ENCODE measurements around the gene FKBP8.
"Not testable (repeated sequence)": the region's sequence is repeated elsewhere in the genome, so short reads cannot be mapped to it uniquely, and the experiment has no call there.

The FKBP8 gene

DNA sequence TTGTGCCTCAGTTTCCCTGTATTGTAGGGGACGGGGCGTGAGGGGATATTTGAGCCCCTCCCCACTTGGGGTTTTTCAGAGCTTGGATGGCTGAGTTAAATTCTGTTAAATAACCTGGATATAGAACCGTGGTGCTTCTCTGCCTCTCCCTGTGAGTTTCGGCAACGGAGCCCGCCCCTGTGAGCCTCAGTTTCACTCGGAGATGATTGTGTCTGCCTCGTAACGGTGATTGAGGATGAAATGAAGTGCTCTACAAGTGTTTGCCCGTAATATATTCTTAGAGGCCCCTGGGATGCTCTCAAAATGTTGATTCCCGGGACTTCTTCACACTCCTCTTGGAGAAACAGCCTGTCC, 14.8 kb upstream of the FKBP8 start:
- no peak for DNase-seq

GRCh38 chr19:18557411-18558201, 14.2 kb upstream of the FKBP8 start, which contains the start of gene KXD1:
TSS of gene KXD1 (plus strand) at chr19:18557870. CDS start at chr19:18562057, 4,187 bp downstream.
- peak; percentile 99 for DNase-seq

DNA sequence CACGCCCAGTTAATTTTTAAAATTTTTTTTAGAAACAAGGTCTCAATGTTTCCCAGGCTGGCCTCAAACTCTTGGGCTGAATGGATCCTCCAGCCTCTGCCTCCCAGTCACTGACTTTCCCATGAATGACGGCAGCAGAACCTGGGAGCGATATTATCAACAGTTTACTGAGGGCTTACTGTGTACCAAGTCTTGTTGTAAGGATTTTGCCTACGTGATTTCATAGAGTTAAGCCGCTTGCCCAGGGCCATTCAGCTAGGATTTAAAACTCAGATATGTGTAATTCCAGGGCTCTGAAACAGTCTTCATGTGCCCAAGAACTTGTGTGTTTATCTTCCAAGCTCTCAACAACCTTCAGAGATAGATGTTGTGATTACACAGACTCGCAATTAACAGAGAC, 8.3 kb upstream of the FKBP8 start:
- no peak for DNase-seq

DNA sequence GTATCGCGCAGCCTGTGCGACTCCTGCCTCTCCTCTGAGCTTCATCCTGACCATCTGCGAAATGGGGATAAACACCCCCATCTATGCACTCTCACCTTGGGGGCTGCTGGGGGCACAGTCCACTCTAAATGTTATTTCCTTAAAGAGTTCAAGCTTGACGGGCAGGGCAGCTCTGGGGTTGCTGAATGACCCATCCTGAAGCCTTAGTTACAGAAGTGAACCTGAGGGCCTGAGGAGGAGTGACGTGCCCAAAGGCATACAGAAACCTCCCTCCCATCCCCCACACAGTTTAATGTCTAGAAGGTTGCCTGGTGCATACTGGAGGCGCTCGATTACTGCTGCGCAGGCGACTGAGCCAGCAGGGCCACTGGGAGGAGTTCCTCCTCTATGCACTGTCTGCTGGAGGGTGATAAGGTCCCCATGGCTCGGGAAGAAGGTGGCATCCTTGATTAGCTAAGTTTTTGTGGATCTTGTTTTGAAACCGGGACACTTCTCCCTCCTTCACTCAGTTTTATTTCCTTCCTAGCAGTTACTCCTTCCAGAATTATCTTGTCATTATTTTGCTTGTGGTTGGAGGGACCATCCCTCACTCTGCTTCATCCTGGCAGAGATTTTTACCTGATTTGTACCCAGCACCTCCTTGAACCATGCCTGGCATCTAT, 572 bp upstream of the FKBP8 start:
- peak; percentile 76 to 85 for DNase-seq

GRCh38 chr19:18541992-18542940, 1.1 kb downstream of the FKBP8 start:
- DNase-seq, result peak in 1 of 2 experiments; percentile 24

- DNase-seq, result peak; percentile 15 to 33
These were observed 1.9 kb downstream of the FKBP8 start for GRCh38 chr19:18541258-18541991.

- DNase-seq, result not testable (repeated sequence)
These were observed 3.2 kb downstream of the FKBP8 start for GRCh38 chr19:18540200-18540599.

GRCh38 chr19:18539372-18539771, 4.0 kb downstream of the FKBP8 start:
- no peak for DNase-seq

GRCh38 chr19:18538115-18538514, 5.3 kb downstream of the FKBP8 start:
- no peak for DNase-seq

GRCh38 chr19:18537431-18537830, 5.9 kb downstream of the FKBP8 start:
- DNase-seq, result no peak

DNA sequence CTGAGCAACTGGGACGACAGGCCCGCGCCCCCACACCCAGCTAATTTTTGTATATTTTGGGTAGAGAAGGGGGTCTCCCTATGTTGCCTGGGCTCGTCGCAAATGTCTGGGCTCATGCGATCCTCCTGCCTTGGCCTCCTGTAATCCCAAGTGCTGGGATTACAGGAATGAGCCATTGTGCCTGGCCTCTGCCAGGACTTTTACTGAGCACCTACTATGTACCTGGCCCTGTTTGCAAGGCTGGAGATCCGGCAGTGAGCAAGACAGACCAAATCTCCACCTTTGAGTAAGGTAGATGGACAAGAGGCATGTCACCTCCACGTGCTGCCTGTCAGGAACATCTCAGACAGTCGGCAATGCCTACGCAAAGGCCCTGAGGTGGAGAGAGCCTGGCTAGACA, 6.9 kb downstream of the FKBP8 start:
- no peak for DNase-seq

GRCh38 chr19:18533058-18533457, 10.3 kb downstream of the FKBP8 start:
- no peak for DNase-seq

- no peak for DNase-seq
These were observed 11.0 kb downstream of the FKBP8 start for GRCh38 chr19:18532168-18532890.

GRCh38 chr19:18531485-18531884, 11.9 kb downstream of the FKBP8 start:
- no peak for DNase-seq

DNA sequence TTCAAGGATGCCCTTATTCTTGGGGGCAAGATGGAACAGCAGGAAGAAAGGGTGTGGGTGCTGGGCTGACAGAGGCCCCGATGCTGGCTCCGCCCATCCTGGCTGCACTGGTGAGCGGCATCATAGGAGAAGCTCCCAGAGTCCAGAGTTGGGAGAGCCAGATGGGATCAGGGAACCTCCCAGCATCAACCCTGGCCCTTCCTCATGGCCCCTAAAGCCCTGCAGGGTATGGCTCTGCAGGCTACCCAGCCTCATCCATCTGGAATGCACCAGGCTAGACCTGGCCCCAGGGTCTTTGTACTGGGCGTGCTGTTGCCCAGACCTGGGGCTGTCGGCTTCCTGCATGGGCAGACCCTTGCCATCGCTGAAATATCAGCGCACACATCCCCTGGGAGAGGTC, 13.6 kb downstream of the FKBP8 start:
- no peak for DNase-seq

DNA sequence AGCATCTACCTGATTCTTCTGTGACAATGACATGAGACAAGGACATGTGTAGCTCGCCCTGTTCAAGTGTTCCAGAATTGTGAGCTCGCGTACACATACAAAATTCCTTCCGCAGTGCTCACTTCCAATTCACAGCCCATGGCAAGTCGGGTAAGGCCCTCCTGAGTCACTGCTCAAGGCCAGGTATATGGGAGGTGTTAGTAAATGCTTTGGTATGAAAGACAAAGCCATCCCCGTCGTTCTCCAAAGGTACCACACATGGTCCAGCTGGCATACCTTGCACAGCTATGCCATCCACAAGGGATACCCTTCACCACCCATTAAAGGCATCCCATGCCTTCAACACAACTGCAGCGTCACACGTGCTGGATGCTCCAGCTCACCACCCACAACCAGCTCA, 17.1 kb downstream of the FKBP8 start:
- no peak for DNase-seq

GRCh38 chr19:18523841-18524240, 19.5 kb downstream of the FKBP8 start:
- DNase-seq, result no peak

DNA sequence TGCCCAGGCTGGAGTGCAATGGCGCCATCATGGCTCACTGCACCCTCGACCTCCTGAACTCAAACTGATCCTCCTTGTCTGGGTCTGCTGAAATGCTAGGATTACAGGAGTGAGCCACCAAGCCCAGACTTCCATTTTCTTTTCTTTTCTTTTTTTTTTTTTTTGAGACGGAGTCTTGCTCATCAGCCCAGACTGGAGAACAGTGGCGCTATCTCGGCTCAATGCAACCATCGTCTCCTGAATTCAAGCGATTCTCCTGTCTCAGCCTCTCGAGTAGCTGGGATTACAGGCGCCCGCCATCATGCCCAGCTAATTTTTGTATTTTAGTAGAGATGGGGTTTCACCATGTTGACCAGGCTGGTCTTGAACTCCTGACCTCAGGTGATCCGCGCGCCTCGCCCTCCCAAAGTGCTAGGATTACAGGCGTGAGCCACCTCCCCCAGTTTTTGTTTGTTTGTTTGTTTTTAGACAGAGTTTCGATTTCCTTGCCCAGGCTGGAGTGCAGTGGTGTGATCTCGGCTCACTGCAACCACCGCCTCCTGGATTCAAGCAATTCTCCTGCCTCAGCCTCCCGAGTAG, 20.4 kb downstream of the FKBP8 start:
- not testable (repeated sequence) for DNase-seq

GRCh38 chr19:18522124-18522861, 21.1 kb downstream of the FKBP8 start:
- peak; percentile 100 for DNase-seq

DNA sequence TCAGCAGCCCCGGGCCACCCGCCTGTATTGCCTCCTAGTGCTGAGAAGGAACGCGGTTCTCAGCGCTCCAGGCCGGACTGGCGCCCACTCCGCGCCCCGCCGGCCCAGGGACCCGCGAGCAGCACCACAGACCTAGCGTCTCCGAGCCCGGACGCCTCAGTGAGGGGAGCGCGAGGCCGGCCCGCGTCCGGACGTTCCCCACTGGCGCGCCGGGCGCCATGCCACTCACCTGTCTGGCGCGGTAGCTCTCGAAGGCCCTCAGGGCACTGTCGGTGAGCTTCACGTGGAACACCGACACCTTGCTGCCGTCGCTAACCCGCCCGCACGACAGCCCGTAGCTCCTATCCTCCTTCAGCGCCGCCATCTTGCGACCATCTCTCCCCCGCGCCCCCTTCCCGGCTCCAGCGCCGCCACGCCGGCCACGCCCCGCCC, 21.7 kb downstream of the FKBP8 start, which contains the start of gene ELL:
TSS of gene ELL (minus strand) at position 379 of the 432 bp plus-strand sequence. CDS start at position 364, 15 bp downstream.
- DNase-seq, result no peak

Data from activated CD4-positive, alpha-beta T cell treated with anti-CD3 and anti-CD28 coated beads, Interleukin-2, amount 50 U/mL, for 48 hours (primary cell).